ENCODE data around the gene KIF17.

The KIF17 gene

GRCh38 chr1:20668581-20668980, 49.2 kb downstream of the KIF17 start:
- no peak for TF ChIP-seq CTCF (conservative IDR thresholded peaks at IDR 0.05)
- H3K27ac ChIP-seq = no peak overlapping the region

- no peak overlapping the region for H3K27ac ChIP-seq
- no peak for TF ChIP-seq CTCF (conservative IDR thresholded peaks at IDR 0.05)
Observed at GRCh38 chr1:20666804-20667203, 51.0 kb downstream of the KIF17 start.

- no peak overlapping the region for H3K27ac ChIP-seq
- no peak for TF ChIP-seq CTCF (conservative IDR thresholded peaks at IDR 0.05)
Observed at GRCh38 chr1:20666146-20666545, 51.7 kb downstream of the KIF17 start.

- no peak for TF ChIP-seq CTCF (conservative IDR thresholded peaks at IDR 0.05)
- no peak overlapping the region for H3K27ac ChIP-seq
Observed at GRCh38 chr1:20665726-20666125, 52.1 kb downstream of the KIF17 start.

- no peak overlapping the region for H3K27ac ChIP-seq
- TF ChIP-seq CTCF (conservative IDR thresholded peaks at IDR 0.05) = no peak
Observed at GRCh38 chr1:20663969-20664715, 53.7 kb downstream of the KIF17 start.

- TF ChIP-seq CTCF (conservative IDR thresholded peaks at IDR 0.05) = no peak
Observed at GRCh38 chr1:20663365-20663764, 54.4 kb downstream of the KIF17 start.

GRCh38 chr1:20662110-20662475, 55.7 kb downstream of the KIF17 start:
- H3K27ac ChIP-seq = peak overlapping the region; percentile 90
- TF ChIP-seq CTCF (conservative IDR thresholded peaks at IDR 0.05) = no peak

More at GRCh38 chr1:20663365-20663764, 54.4 kb downstream of the KIF17 start:
- H3K27ac ChIP-seq = no peak overlapping the region

Data from VCaP (cell line).